Measurements from ENCODE around the gene RNF17.

The RNF17 gene

GRCh38 chr13:24899601-24900000 is 135.6 kb downstream of the RNF17 start:
- no peak for DNase-seq

GRCh38 chr13:24900507-24900906 is 136.5 kb downstream of the RNF17 start:
- no peak for DNase-seq

- DNase-seq, result no peak
These were observed 141.3 kb downstream of the RNF17 start for GRCh38 chr13:24905242-24905641.

GRCh38 chr13:24906268-24906667 is 142.3 kb downstream of the RNF17 start:
- no peak for DNase-seq

GRCh38 chr13:24910502-24911132 is 146.6 kb downstream of the RNF17 start:
- no peak for DNase-seq

GRCh38 chr13:24911133-24911908 is 147.4 kb downstream of the RNF17 start:
- no peak for DNase-seq

- DNase-seq, result no peak
These were observed 152.5 kb downstream of the RNF17 start for GRCh38 chr13:24916464-24916863.

- DNase-seq, result no peak
These were observed 157.0 kb downstream of the RNF17 start for GRCh38 chr13:24921003-24921402.

GRCh38 chr13:24921881-24922280 is 157.9 kb downstream of the RNF17 start:
- DNase-seq, result no peak

- peak in 1 of 2 experiments; percentile 21 for DNase-seq
These were observed 158.4 kb downstream of the RNF17 start for GRCh38 chr13:24922387-24922744.

- DNase-seq, result peak; percentile 85 to 96
These were observed 159.0 kb downstream of the RNF17 start for GRCh38 chr13:24922745-24923591.

- DNase-seq, result no peak
These were observed 161.6 kb downstream of the RNF17 start for GRCh38 chr13:24925318-24926231.

- no peak for DNase-seq
These were observed 163.9 kb downstream of the RNF17 start for GRCh38 chr13:24927810-24928404.

GRCh38 chr13:24929196-24929595 is 165.2 kb downstream of the RNF17 start:
- no peak for DNase-seq

All from NCI-H446 (cell line).